Smooth muscle cell (in vitro differentiated cells): ENCODE data around the gene CBX3. TPM values are rescaled to one million over a fixed set of nuclear protein-coding genes. Genes with fewer than 3 reads are reported as not detected.

Experiments
- DNase-seq: peaks from one replicate; lab custom pipeline; 2025; ENCODE audit not compliant: unreplicated experiment; lab: John Stamatoyannopoulos, UW
- H2AFZ ChIP-seq: fragments of 200-600 bp; sonication (generic); 2 replicates; pipeline ENCODE4 v1.6.0; 2016; ENCODE audit warnings: antibody characterized with exemption, low read depth, mild to moderate bottlenecking
- H3F3A ChIP-seq: fragments of 200-600 bp; sonication (generic); 2 replicates; pipeline ENCODE4 v1.6.0; 2017; ENCODE audit warnings: antibody characterized with exemption, low read depth
- H3K27ac ChIP-seq: fragments of 200-600 bp; sonication (generic); 2 replicates; pipeline ENCODE4 v1.5.1; 2016; ENCODE audit warnings: low read depth, mild to moderate bottlenecking
- H3K27me3 ChIP-seq: fragments of 200-600 bp; sonication (generic); 2 replicates; pipeline ENCODE4 v1.6.1; 2016; ENCODE audit warnings: low read depth, mild to moderate bottlenecking
- H3K36me3 ChIP-seq: fragments of 200-600 bp; sonication (generic); 2 replicates; pipeline ENCODE4 v1.5.1; 2016; ENCODE audit warnings: low read depth
- H3K4me1 ChIP-seq: fragments of 200-600 bp; sonication (generic); 2 replicates; pipeline ENCODE4 v1.5.1; 2016; ENCODE audit warnings: low read depth
- H3K4me2 ChIP-seq: fragments of 200-600 bp; sonication (generic); 2 replicates; pipeline ENCODE4 v1.6.0; 2016; ENCODE audit warnings: mild to moderate bottlenecking
- H3K4me3 ChIP-seq: fragments of 200-600 bp; sonication (generic); 2 replicates; pipeline ENCODE4 v1.5.1; 2016; ENCODE audit warnings: mild to moderate bottlenecking
- H3K79me2 ChIP-seq: fragments of 200-600 bp; sonication (generic); 2 replicates; pipeline ENCODE4 v1.6.0; 2016; ENCODE audit warnings: low read depth, mild to moderate bottlenecking
- H3K9ac ChIP-seq: fragments of 200-600 bp; sonication (generic); 2 replicates; pipeline ENCODE4 v1.6.0; 2016; ENCODE audit warnings: low read depth
- H3K9me3 ChIP-seq: fragments of 200-600 bp; sonication (generic); replicated peaks from 2 replicates; pipeline ENCODE4 v1.5.1; 2016; ENCODE audit warnings: low read depth
- H4K20me1 ChIP-seq: fragments of 200-600 bp; sonication (generic); 2 replicates; pipeline ENCODE4 v1.6.0; 2016; ENCODE audit warnings: low read depth
- CTCF ChIP-seq: fragments of 200-600 bp; sonication (generic); IDR thresholded peaks from 2 replicates; pipeline ENCODE4 v1.5.1; 2017; ENCODE audit warnings: borderline replicate concordance, mild to moderate bottlenecking, antibody characterized with exemption; ENCODE audit not compliant: insufficient read depth, poor library complexity, severe bottlenecking
- WGBS: methylation state at CpG from one replicate; pipeline ENCODE4 v1.1.7; 2016; ENCODE audit warnings: low lambda C conversion rate; 5-methylcytosine and 5-hydroxymethylcytosine counted together
- polyA plus RNA-seq: library from polyadenylated mRNA; unstranded; fragments of >200 nt; fragmentation: Nextera tagmentation; extraction: Ambion mirVana; gene quantifications from 2 replicates; pipeline ENCODE4 v1.2.1, GENCODE V29; 2016
- total RNA-seq: library from RNA; depleted of rRNA; stranded (reverse); fragments of >200 nt; gene quantifications from 2 replicates; pipeline ENCODE4 v1.2.3, GENCODE V29; 2014

CBX3 gene
- total and polyA plus RNA-seq, 2 experiments from 2014 or later, result 119 to 156 TPM

- no peaks in the 10 kb centered on the region for H4K20me1 ChIP-seq
- H3K27me3 ChIP-seq, result no peaks in the 10 kb centered on the region
- H3K27ac ChIP-seq, result no peak overlapping the region
- no peaks in the 10 kb centered on the region for H3K4me1 ChIP-seq
- WGBS, result 77% methylated on average over 5 of the region's 5 CpGs
- H3K4me3 ChIP-seq, result no peak overlapping the region
- no peak for TF ChIP-seq CTCF
- H3K9ac ChIP-seq, result no peak overlapping the region
- no peaks in the 10 kb centered on the region for H3F3A ChIP-seq
- H3K9me3 ChIP-seq, result no peaks in the 10 kb centered on the region
- no peak overlapping the region for H3K4me2 ChIP-seq
- no peaks in the 10 kb centered on the region for H3K79me2 ChIP-seq
- no peak for DNase-seq
- no peak overlapping the region for H2AFZ ChIP-seq
- H3K36me3 ChIP-seq, result no peaks in the 10 kb centered on the region
These were observed 22.8 kb downstream of the CBX3 start for GRCh38 chr7:26224359-26224758.

- WGBS, result 86% methylated on average over 2 of the region's 2 CpGs
These were observed 26.4 kb downstream of the CBX3 start for GRCh38 chr7:26227987-26228386.

DNA sequence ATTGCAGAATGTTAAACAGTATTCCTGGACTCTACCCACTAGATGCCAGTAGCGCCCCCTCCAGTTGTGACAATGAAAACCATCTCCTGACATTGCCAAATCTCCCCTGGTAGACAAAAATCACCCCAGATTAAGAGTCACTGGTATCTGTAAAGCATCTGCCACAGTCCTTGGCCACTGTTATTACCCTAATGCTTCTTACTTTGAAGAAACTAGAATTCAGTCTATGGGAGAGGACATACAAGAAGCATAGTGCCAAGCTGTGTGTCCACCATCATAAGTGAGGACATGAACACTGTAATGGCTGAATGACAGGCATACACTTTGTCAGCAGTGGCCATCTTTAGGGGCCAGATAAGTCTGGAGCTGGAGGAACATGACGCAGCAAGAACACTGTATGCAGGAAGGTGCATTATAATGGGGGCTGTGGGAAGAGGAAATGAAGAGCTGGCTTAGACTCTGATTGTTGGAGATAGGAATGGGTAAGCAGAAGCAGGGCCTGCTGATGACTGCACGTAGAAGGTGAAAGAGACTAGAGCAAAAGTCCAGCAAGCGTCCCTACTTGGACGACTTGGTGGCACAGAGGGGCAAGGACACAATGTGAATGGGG lies 32.5 kb downstream of the CBX3 start:
- WGBS, result 91% methylated on average over 5 of the region's 5 CpGs
- Histone ChIP-seq H3K4me3 (no peak overlapping the region), H3K27me3 (no peaks in the 10 kb centered on the region), H3K4me1 (no peaks in the 10 kb centered on the region), H3K79me2 (no peaks in the 10 kb centered on the region), H3K4me2 (no peak overlapping the region), H3F3A (no peaks in the 10 kb centered on the region), H3K9me3 (no peaks in the 10 kb centered on the region), H4K20me1 (no peaks in the 10 kb centered on the region), H3K36me3 (no peaks in the 10 kb centered on the region), H2AFZ (no peak overlapping the region), H3K9ac (no peak overlapping the region), H3K27ac (no peak overlapping the region)
- TF ChIP-seq CTCF, result no peak
- DNase-seq, result no peak

More at GRCh38 chr7:26227987-26228386, 26.4 kb downstream of the CBX3 start:
- no peak overlapping the region for H3K4me3 ChIP-seq
- H3K36me3 ChIP-seq, result no peaks in the 10 kb centered on the region
- H3K27ac ChIP-seq, result no peak overlapping the region
- H3K4me2 ChIP-seq, result no peak overlapping the region
- no peaks in the 10 kb centered on the region for H3K79me2 ChIP-seq
- H3K4me1 ChIP-seq, result no peaks in the 10 kb centered on the region
- H2AFZ ChIP-seq, result no peak overlapping the region
- no peak overlapping the region for H3K9ac ChIP-seq
- no peaks in the 10 kb centered on the region for H3K9me3 ChIP-seq
- TF ChIP-seq CTCF, result no peak
- DNase-seq, result no peak
- H3F3A ChIP-seq, result no peaks in the 10 kb centered on the region
- H3K27me3 ChIP-seq, result no peaks in the 10 kb centered on the region
- no peaks in the 10 kb centered on the region for H4K20me1 ChIP-seq
